Endothelial cell of umbilical vein (primary cell): ENCODE results near the gene SORCS3. TPM values are rescaled to one million over a fixed set of nuclear protein-coding genes. Genes with fewer than 3 reads are reported as not detected.

Experiments used
- BruUV-seq: library from RNA; stranded (reverse); fragments of 400-500 nt; replicated peaks from 2 replicates; lab custom pipeline; 2021; lab: Mats Ljungman, UMichigan
- CTCF ChIA-PET: fragments of 300-600, 350-600 bp; sonication (Branson Sonifier 250); formaldehyde crosslinking; loops from one replicate; lab custom pipeline; 2021; ENCODE audit warnings: antibody characterized with exemption, inconsistent platforms; lab: Charles Lee
- POLR2A ChIA-PET: fragments of 300-600, 350-600 bp; sonication (Branson Sonifier 250); formaldehyde crosslinking; loops from one replicate; lab custom pipeline; 2021; ENCODE audit warnings: antibody characterized with exemption, inconsistent platforms; lab: Charles Lee
- DNase-seq: peaks from one replicate; pipeline ENCODE4 v3.0.0-alpha.2; 2011; ENCODE audit warnings: low read depth, low spot score
- FAIRE-seq: peaks from 2 replicates; lab custom pipeline; 2011; peaks lifted over from hg19 to GRCh38; lab: Jason Lieb, UNC
- H2AFZ ChIP-seq: 2 replicates; pipeline ENCODE4 v1.6.0; 2012; ENCODE audit warnings: low read depth, low read length, control low read depth, inconsistent platforms
- H3K27ac ChIP-seq: 2 replicates; pipeline ENCODE4 v1.5.1; 2011; ENCODE audit warnings: low read depth, mild to moderate bottlenecking, control low read depth, low read length, moderate library complexity; ENCODE audit not compliant: insufficient read depth
- H3K27me3 ChIP-seq, 2 experiments: 2 replicates each; pipeline versions ENCODE4 v1.6.0 to v1.6.1; 2011; ENCODE audit warnings: low read length in 2 of 2, mixed read lengths in 1 of 2; ENCODE audit not compliant: control insufficient read depth in 2 of 2, insufficient read depth in 2 of 2
- H3K36me3 ChIP-seq, 2 experiments: 2 replicates in 1 of 2; 3 replicates in 1 of 2; pipeline ENCODE4 v1.5.1; 2011; ENCODE audit warnings: low read length in 2 of 2, mild to moderate bottlenecking in 1 of 2, moderate library complexity in 1 of 2; ENCODE audit not compliant: control insufficient read depth in 2 of 2, insufficient read depth in 2 of 2; ENCODE audit errors: extremely low read depth in 1 of 2
- H3K4me1 ChIP-seq: 3 replicates; pipeline ENCODE4 v1.5.1; 2011; ENCODE audit warnings: mild to moderate bottlenecking, low read length; ENCODE audit not compliant: control insufficient read depth, insufficient read depth; ENCODE audit errors: extremely low read depth
- H3K4me2 ChIP-seq: 2 replicates; pipeline ENCODE4 v1.6.1; 2011; ENCODE audit warnings: low read length, control low read depth, mixed read lengths; ENCODE audit not compliant: insufficient read depth
- H3K4me3 ChIP-seq, 3 experiments: fragments of 200-600 bp in 1 of 3; sonication (generic), shearing (Covaris generic) in 1 of 3; replicated peaks in 1 of 3; 2 replicates each; pipeline ENCODE4 v1.5.1; 2011 to 2016; ENCODE audit warnings: control low read depth in 3 of 3, low read length in 3 of 3, mild to moderate bottlenecking in 2 of 3, inconsistent platforms in 1 of 3, low read depth in 1 of 3, moderate library complexity in 1 of 3; ENCODE audit not compliant: insufficient read depth in 1 of 3
- H3K79me2 ChIP-seq: 2 replicates; pipeline ENCODE4 v1.6.0; 2012; ENCODE audit warnings: low read length, inconsistent platforms; ENCODE audit not compliant: control insufficient read depth, insufficient read depth
- H3K9ac ChIP-seq: replicated peaks from 2 replicates; pipeline ENCODE3; 2011; ENCODE audit warnings: low read length, control low read depth; ENCODE audit not compliant: insufficient read depth; ENCODE audit errors: extremely low read depth
- H3K9me1 ChIP-seq: replicated peaks from 3 replicates; pipeline ENCODE4 v1.6.0; 2011; ENCODE audit warnings: mild to moderate bottlenecking, low read length; ENCODE audit not compliant: control insufficient read depth, insufficient read depth; ENCODE audit errors: extremely low read depth
- H3K9me3 ChIP-seq: replicated peaks from 2 replicates; pipeline ENCODE4 v1.5.1; 2012; ENCODE audit warnings: low read length, inconsistent platforms; ENCODE audit not compliant: control insufficient read depth, insufficient read depth
- H4K20me1 ChIP-seq: replicated peaks from 2 replicates; pipeline ENCODE3; 2011; ENCODE audit warnings: mild to moderate bottlenecking, low read length; ENCODE audit not compliant: control insufficient read depth, insufficient read depth; ENCODE audit errors: extremely low read depth
- CTCF ChIP-seq, 2 donors: IDR thresholded peaks; 1 replicate in 1 of 2; 2 replicates in 1 of 2; pipeline ENCODE4 v1.5.1; 2011; ENCODE audit warnings: low read length in 2 of 2, mild to moderate bottlenecking in 2 of 2, moderate library complexity in 2 of 2, control low read depth in 1 of 2, inconsistent platforms in 1 of 2, low read depth in 1 of 2; ENCODE audit not compliant: insufficient read depth in 1 of 2; ENCODE audit errors: extremely low read depth in 1 of 2
- EZH2 ChIP-seq: IDR thresholded peaks from 2 replicates; pipeline ENCODE4 v1.6.1; 2012; ENCODE audit warnings: borderline replicate concordance, low read depth, mild to moderate bottlenecking, moderate library complexity, low read length, inconsistent platforms; ENCODE audit not compliant: severe bottlenecking
- FOS ChIP-seq: IDR thresholded peaks from 2 replicates; pipeline ENCODE4 v1.6.1; 2011; ENCODE audit warnings: mild to moderate bottlenecking, low read length, moderate library complexity, borderline replicate concordance; ENCODE audit not compliant: insufficient read depth
- GATA2 ChIP-seq: IDR thresholded peaks from 2 replicates; pipeline ENCODE4 v1.7.0; 2011; ENCODE audit warnings: low read depth, mild to moderate bottlenecking, moderate library complexity, mixed read lengths, low read length; ENCODE audit not compliant: insufficient read length, insufficient read depth
- JUN ChIP-seq: IDR thresholded peaks from 2 replicates; pipeline ENCODE4 v1.6.1; 2011; ENCODE audit warnings: borderline replicate concordance, low read depth; ENCODE audit not compliant: insufficient read length, insufficient read depth
- MAX ChIP-seq: IDR thresholded peaks from 2 replicates; pipeline ENCODE4 v1.6.1; 2011; ENCODE audit not compliant: insufficient read depth, insufficient read length
- MYC ChIP-seq: IDR thresholded peaks from one replicate; pipeline ENCODE4 v1.6.1; 2011; ENCODE audit warnings: mild to moderate bottlenecking, low read depth, low read length
- POLR2A ChIP-seq: IDR thresholded peaks from 2 replicates; pipeline ENCODE4 v1.6.1; 2012; ENCODE audit warnings: low read depth, mild to moderate bottlenecking, control low read depth, low read length
- POLR2AphosphoS5 ChIP-seq: IDR thresholded peaks from 2 replicates; pipeline ENCODE4 v1.6.1; 2012; ENCODE audit warnings: low read depth, mild to moderate bottlenecking, control low read depth, low read length, moderate library complexity; ENCODE audit not compliant: insufficient read depth
- dilution Hi-C: fragments of 300-500 bp; cut with MboI; formaldehyde crosslinking; loops from one replicate; pipeline ENCODE4 v1.15.0; 2019; ENCODE audit warnings: low sequenced_read_pairs; ENCODE audit not compliant: extremely low pct_ligation_motif_present
- intact Hi-C: fragments of 100-400 bp; cut with micrococcal nuclease; formaldehyde crosslinking; loops from one replicate; pipeline ENCODE4 v1.10.0; 2022
- polyA plus RNA-seq, 4 experiments: library from polyadenylated mRNA; depleted of rRNA in 3 of 4; stranded (reverse) in 3 of 4; unstranded in 1 of 4; fragments of >200 nt; gene quantifications; 2 replicates each; pipeline versions ENCODE4 v1.2.1 to v1.2.3, GENCODE V29; 2011 to 2012; ENCODE audit warnings: missing spikeins in 1 of 4
- total RNA-seq: library from RNA; stranded (reverse); gene quantifications from 2 replicates; pipeline ENCODE4 v1.2.3, GENCODE V29; 2021

SORCS3 gene
- total and polyA plus RNA-seq, 2 donors (not counting 3 experiments of a cell fraction or from before 2014, with no cell fraction given), result not detected

- H3K27ac ChIP-seq, result no peak overlapping the region
- ChIA-PET POLR2A (no interaction called here), CTCF (no interaction called here)
- dilution Hi-C loops, result no loop called here
- DNase-seq (no peak), FAIRE-seq (no peak)
- no peaks in the 10 kb centered on the region for H3K79me2 ChIP-seq
- H3K4me2 ChIP-seq, result no peak overlapping the region
- BruUV-seq, result no TSS peak
- no peak overlapping the region for H3K4me3 ChIP-seq
- peaks cover 4% of the 10 kb centered on the region for H3K9me3 ChIP-seq
- H2AFZ ChIP-seq, result no peak overlapping the region
- H3K9ac ChIP-seq, result no peak overlapping the region
- no peaks in the 10 kb centered on the region for H3K4me1 ChIP-seq
- no peaks in the 10 kb centered on the region for H3K27me3 ChIP-seq
- TF ChIP-seq POLR2A (no peak), POLR2AphosphoS5 (no peak), FOS (no peak), GATA2 (no peak), JUN (no peak), EZH2 (no peak), CTCF (IDR thresholded peaks at IDR 0.05; ENCODE audit: extremely low read depth in 1 of 2, insufficient read depth in 1 of 2, low read depth in 1 of 2, low read length in 2 of 2) (no peak), MYC (no peak), MAX (no peak)
- H4K20me1 ChIP-seq, result no peaks in the 10 kb centered on the region
- no peaks in the 10 kb centered on the region for H3K9me1 ChIP-seq
- intact Hi-C loops, result no loop called here
- H3K36me3 ChIP-seq, result no peaks in the 10 kb centered on the region
These were observed 646.9 kb downstream of the SORCS3 start for GRCh38 chr10:105288026-105288425.
